Measurements from ENCODE around the gene TCEA2.

The TCEA2 gene

DNA sequence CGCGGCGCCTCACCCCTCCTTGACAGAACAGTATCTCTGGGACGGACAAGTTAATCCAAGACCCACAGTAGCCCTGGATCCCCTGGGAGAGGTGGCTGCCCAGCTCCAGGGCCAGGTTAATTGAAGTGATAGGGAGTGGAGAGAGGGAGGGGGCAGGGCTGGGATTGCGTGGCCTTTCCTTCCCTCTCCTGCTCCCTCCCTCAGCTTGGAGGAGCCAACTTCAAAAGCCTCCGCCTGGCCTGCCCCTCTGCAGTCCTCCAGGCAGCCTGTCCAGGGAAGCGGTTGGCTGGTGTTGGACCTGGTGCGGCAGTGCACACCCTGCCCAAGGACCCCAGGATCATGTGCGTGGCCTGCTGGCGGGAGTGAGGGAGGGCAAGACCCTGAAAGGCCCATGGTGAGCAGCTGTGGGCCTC, 27.1 kb upstream of the TCEA2 start, which contains the start of gene C20orf204:
Gene C20orf204 (plus strand): TSS at position 250 of the 413 bp plus-strand sequence. CDS start 142 bp downstream, at position 392.
- DNase-seq, result no peak

GRCh38 chr20:64036346-64037198, 26.4 kb upstream of the TCEA2 start:
- no peak for DNase-seq

GRCh38 chr20:64037199-64037497, 25.9 kb upstream of the TCEA2 start:
- no peak for DNase-seq

- DNase-seq, result no peak
Observed at GRCh38 chr20:64037498-64038213, 25.3 kb upstream of the TCEA2 start.

- no peak for DNase-seq
Observed at GRCh38 chr20:64038224-64038564, 24.8 kb upstream of the TCEA2 start.

- DNase-seq, result peak; percentile 87
Observed at GRCh38 chr20:64038565-64039292, 24.3 kb upstream of the TCEA2 start.

DNA sequence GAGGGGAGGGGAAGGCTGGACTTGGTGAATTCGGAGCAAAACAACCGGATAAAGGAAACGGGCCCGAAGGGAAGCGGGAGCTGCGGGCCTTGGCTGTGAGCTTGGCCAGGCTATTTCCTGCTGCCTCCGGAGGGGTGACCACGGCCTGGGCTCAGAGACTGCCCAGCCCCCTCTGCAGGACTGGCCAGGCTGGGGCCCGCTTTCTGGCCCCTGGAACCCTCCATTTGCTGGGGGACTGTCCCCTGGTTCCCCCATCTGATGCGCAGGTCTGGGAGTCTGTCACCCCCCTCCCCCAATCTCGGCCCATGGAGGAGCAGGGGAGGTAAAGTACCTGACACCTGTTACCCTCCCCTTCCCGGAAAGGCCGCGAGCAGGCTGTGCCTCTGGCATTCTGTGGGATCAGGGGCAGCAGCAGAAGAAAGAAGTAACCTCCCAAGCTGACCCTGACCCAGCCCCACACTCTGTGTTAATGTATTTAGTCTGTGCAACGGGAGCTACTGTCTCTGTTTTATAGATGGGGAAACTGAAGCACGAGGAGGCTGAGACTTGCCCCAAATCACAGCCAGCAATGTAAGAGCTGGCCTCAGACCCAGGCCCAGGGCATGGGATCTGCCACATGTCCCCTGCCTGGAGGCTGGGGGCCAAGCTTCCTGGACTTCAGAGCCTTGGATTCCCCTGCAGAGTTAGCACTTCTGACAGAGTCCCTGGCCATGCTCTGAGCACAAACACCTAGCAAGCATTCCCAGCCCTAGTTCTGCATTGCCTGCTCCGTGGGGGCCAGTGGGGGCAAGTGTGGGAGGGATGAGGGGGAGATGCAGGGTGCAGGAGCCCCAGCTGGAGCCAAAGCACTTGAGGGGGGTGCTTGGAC, 23.5 kb upstream of the TCEA2 start:
- DNase-seq, result no peak

DNA sequence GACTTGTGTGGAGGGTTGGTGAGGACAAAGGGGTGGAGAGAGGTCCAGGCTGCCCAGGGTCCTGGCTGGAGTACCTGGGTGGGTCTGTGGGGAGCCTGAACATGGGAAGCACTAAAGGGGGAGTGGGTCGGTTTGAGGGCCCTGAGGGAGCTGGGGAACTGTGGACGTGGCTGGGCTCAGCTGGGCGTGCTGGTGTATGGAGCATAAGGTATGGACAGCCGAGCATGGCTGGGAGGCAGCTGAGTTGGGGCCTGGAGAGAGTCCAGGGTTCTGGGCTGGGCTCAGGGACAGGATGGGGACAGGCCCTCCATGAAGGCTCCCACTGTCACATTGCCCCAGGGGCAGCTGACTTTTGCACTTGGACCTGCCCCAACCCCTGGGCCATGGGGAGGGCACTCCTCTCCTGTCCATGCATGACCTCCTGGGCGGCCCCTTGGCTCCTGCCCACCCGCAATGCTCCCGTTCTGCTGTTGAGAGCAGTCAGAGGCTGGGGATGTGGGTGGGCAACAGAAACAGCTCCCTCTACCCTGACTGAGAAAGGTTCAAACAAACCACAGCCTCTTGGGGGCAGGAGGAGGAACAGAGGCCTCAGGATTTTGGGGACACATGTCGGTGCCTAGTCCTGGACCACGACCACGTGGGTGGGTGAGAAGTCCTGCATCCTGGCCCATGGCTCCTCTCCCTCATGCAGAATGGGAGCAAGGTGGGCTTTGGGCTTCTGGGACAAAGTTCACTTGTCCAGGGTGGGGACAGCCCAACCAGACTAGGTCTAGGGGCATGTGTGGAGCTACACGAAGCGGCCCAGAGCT, 22.6 kb upstream of the TCEA2 start:
- no peak for DNase-seq

- DNase-seq, result no peak
Observed at GRCh38 chr20:64041040-64041780, 21.8 kb upstream of the TCEA2 start.

GRCh38 chr20:64041781-64042053, 21.3 kb upstream of the TCEA2 start:
- DNase-seq, result no peak

DNA sequence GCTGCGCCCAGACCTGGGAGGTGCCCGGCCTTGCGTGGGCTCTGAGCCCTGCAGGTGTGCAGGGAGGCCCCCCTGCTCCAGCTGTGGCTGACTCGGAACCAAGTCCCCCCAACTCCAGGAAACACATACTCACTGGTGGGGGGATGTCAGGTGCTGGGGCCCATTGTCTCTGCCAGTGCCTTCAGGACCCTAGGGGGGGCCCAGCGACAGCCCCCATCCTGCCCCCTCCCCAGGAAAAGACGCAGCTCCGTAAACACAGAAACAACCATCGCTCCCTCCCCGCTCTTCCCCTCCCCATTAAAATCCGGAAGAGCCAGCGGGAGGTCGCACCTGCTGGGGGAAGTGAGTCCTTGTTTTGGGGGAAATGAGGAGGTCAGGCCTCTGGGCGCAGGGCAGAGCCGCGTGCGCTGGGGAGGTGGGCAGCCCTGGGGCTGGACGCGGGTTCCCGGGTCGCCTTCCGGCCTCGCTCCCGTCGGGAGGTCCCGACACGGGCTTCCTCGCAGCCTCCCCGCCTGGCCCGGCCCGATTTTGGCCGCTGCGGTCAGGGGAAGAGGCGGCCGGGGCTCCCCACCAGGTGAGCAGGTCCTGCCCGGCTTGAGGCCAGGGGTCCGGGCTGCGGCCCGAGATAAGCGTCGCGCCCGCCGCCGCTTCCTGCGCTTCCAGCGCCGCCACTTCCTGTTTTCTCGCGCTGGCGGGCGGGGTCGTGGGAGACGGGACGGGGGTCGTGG, 20.8 kb upstream of the TCEA2 start:
- DNase-seq, result peak; percentile 60

- no peak for DNase-seq
Observed at GRCh38 chr20:64043768-64044167, 19.2 kb upstream of the TCEA2 start.

GRCh38 chr20:64044484-64045247, 18.3 kb upstream of the TCEA2 start:
- no peak for DNase-seq

- no peak for DNase-seq
Observed at GRCh38 chr20:64045346-64046011, 17.5 kb upstream of the TCEA2 start.

DNA sequence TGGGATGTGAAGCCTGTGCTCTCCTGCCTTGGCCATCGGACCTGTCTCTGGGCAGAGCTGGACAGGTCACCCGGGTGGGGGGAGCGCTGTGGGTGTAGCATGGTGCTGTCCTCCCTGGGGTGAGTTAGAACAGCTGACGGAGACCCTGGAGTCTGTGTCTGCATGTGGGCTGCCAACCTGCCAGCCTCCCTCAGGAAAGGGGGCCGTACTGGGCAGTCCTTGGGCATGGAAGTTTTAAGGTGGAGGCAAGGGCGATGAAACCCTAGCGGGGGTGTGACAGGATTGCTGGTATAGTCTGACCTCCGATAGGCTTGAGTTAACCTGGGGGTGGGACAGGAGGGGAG, 16.0 kb upstream of the TCEA2 start:
- no peak for DNase-seq

- no peak for DNase-seq
Observed at GRCh38 chr20:64047968-64048401, 15.0 kb upstream of the TCEA2 start.

GRCh38 chr20:64048402-64049044, 14.5 kb upstream of the TCEA2 start:
- DNase-seq, result no peak

GRCh38 chr20:64049060-64049877, 13.7 kb upstream of the TCEA2 start, which contains the start of gene SOX18:
Gene SOX18 (minus strand): TSS chr20:64049639. CDS start chr20:64049516, 123 bp downstream.
- DNase-seq, result peak; percentile 44

Measured in CD4-positive, alpha-beta T cell treated with Interleukin-17A for 4 hours (primary cell).